ENCODE data around the gene HOXD4. TPM values are rescaled to one million over a fixed set of nuclear protein-coding genes. Genes with fewer than 3 reads are reported as not detected.

Gene HOXD4
- polyA plus RNA-seq, 1 of the 3 experiments (the other 2 are of a cell fraction) = 1.0 TPM

GRCh38 chr2:176136374-176137251 lies 14.7 kb upstream of the HOXD4 start:
- H4K20me1 ChIP-seq (ENCODE audit: insufficient read depth) = no peaks in the 10 kb centered on the region
- H3K9me3 ChIP-seq = no peaks in the 10 kb centered on the region
- H3K4me3 ChIP-seq (ENCODE audit: low read depth in 2 of 2, low read length in 1 of 2) = peak overlapping the region; percentile 83 to 86
- ChIA-PET CTCF (interaction anchor here (0.9 to 26.1 kb wide), 11 partner anchors 12 to 1012 kb away, joined by 3 to 1047 read pairs (median 8); partner anchors contain the start of gene HOXD9), POLR2A (interaction anchor here (0.5 to 2.6 kb wide), 15 partner anchors 9 to 620 kb away, joined by 3 to 16 read pairs (median 5); partner anchors contain the start of genes HOXD3 and HOXD9)
- peaks cover 33 to 59% of the 10 kb centered on the region in 2 experiments for H3K4me1 ChIP-seq (ENCODE audit: control insufficient read depth in 1 of 2, insufficient read depth in 2 of 2, low read depth in 1 of 2, low read length in 1 of 2)
- H3K79me2 ChIP-seq (ENCODE audit: insufficient read depth) = peaks cover 47% of the 10 kb centered on the region
- H3K27ac ChIP-seq (ENCODE audit: low read depth in 2 of 2, low read length in 1 of 2) = peak overlapping the region; percentile 63 to 92
- H2AFZ ChIP-seq (ENCODE audit: low read depth) = peak overlapping the region; percentile 61
- no peaks in the 10 kb centered on the region for H3K36me3 ChIP-seq (replicated peaks in 1 of 2; ENCODE audit: control insufficient read depth in 1 of 2, insufficient read depth in 2 of 2, low read length in 1 of 2)
- 10% methylated on average over 20 of the region's 71 CpGs for WGBS (ENCODE audit: low lambda C conversion rate)
- peaks cover 33% of the 10 kb centered on the region for H3F3A ChIP-seq (replicated peaks; ENCODE audit: insufficient read depth)
- no peaks in the 10 kb centered on the region for H3K9me2 ChIP-seq
- H3K9ac ChIP-seq = peak overlapping the region; percentile 94
- peak; percentile 75 for DNase-seq
- no peaks in the 10 kb centered on the region for H3K27me3 ChIP-seq (ENCODE audit: insufficient read depth)
- H3K4me2 ChIP-seq = peak overlapping the region; percentile 96
- TF ChIP-seq RXRA (IDR thresholded peaks at IDR 0.05; ENCODE audit: borderline replicate concordance, low read depth) (no peak), RAD21 (IDR thresholded peaks at IDR 0.05; ENCODE audit: low read length) (no peak), CHD2 (IDR thresholded peaks at IDR 0.05; ENCODE audit: low read length, partially characterized antibody) (no peak), EZH2phosphoT487 (IDR thresholded peaks at IDR 0.05; ENCODE audit: borderline replicate concordance, low read depth) (no peak), FOSL2 (IDR thresholded peaks at IDR 0.05; ENCODE audit: borderline replicate concordance, low read depth) (no peak), MAX (IDR thresholded peaks at IDR 0.05; ENCODE audit: low read depth) (no peak), REST (IDR thresholded peaks at IDR 0.05; ENCODE audit: low read depth, low read length) (no peak), USF2 (IDR thresholded peaks at IDR 0.05; ENCODE audit: borderline replicate concordance, low read depth, low read length) (0 out of 2 replicates have a peak, but pooled peaks have one; percentile 30), FOXJ3 (CRISPR knock-in tag; IDR thresholded peaks at IDR 0.05) (no peak), FOXM1 (IDR thresholded peaks at IDR 0.05; ENCODE audit: low read depth) (no peak), CTCF (IDR thresholded peaks at IDR 0.05) (peak; percentile 12; the same call in 1 of the 2 replicates), SMC3 (IDR thresholded peaks at IDR 0.05; ENCODE audit: low read depth, low read length) (no peak), POLR2AphosphoS5 (IDR thresholded peaks at IDR 0.05; ENCODE audit: low read depth, low read length) (peak; percentile 22; the same call in 1 of the 2 replicates), ELF1 (IDR thresholded peaks at IDR 0.05) (no peak), IRF3 (IDR thresholded peaks at IDR 0.05; ENCODE audit: low read depth, low read length) (no peak), MEF2A (IDR thresholded peaks at IDR 0.05; ENCODE audit: borderline replicate concordance, low read depth) (no peak), SIN3A (IDR thresholded peaks at IDR 0.05; ENCODE audit: borderline replicate concordance, low read depth, low read length) (no peak), RCOR1 (IDR thresholded peaks at IDR 0.05; ENCODE audit: low read length) (no peak), RFX5 (IDR thresholded peaks at IDR 0.05; ENCODE audit: low read length) (no peak), YY1 (IDR thresholded peaks at IDR 0.05; ENCODE audit: low read depth) (peak; percentile 83), MXI1 (IDR thresholded peaks at IDR 0.05; ENCODE audit: low read depth, low read length) (no peak), TAF1 (IDR thresholded peaks at IDR 0.05; ENCODE audit: borderline replicate concordance, low read depth, low read length) (no peak), NFIC (IDR thresholded peaks at IDR 0.05; ENCODE audit: borderline replicate concordance) (no peak), JUND (IDR thresholded peaks at IDR 0.05) (no peak)

Measured in SK-N-SH (cell line).